ENCODE results near the gene CHMP5.

Gene CHMP5

DNA sequence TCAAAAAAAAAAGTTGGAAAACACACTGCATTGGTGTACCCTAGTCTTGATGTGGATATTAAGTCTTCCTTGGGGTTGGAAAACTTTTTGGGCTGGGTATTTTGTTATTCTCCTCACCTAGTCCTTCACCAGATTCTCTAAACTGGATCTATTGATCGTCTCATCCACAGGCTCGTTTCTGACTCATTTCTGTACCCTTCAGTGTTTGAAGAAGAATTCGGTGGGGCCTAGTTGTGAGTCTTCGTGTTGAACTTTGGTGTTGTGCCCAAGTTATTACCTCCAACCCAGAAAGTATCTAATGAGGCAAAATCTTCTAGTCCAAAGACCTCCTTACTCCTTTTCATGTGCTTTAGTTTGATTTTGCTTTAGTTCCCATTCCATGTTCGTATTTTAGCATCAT lies 27.1 kb downstream of the CHMP5 start:
- DNase-seq (ENCODE audit: low read depth) = no peak
- no peak overlapping the region for H3K4me3 ChIP-seq (ENCODE audit: low read depth, low read length)
- in situ Hi-C loops (cut with HindIII; ENCODE audit: low sequenced_read_pairs) = loop anchor here (25.0 kb wide), 1 partner anchor 170 kb away; the partner anchor contains the start of gene NOL6
- TF ChIP-seq, protein P1, sequence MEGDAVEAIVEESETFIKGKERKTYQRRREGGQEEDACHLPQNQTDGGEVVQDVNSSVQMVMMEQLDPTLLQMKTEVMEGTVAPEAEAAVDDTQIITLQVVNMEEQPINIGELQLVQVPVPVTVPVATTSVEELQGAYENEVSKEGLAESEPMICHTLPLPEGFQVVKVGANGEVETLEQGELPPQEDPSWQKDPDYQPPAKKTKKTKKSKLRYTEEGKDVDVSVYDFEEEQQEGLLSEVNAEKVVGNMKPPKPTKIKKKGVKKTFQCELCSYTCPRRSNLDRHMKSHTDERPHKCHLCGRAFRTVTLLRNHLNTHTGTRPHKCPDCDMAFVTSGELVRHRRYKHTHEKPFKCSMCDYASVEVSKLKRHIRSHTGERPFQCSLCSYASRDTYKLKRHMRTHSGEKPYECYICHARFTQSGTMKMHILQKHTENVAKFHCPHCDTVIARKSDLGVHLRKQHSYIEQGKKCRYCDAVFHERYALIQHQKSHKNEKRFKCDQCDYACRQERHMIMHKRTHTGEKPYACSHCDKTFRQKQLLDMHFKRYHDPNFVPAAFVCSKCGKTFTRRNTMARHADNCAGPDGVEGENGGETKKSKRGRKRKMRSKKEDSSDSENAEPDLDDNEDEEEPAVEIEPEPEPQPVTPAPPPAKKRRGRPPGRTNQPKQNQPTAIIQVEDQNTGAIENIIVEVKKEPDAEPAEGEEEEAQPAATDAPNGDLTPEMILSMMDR (IDR thresholded peaks at IDR 0.05; ENCODE audit: low read depth, low read length, missing control alignments) = no peak

GRCh38 chr9:33293782-33294181 lies 28.9 kb downstream of the CHMP5 start:
- H3K4me3 ChIP-seq (ENCODE audit: low read depth, low read length) = no peak overlapping the region
- TF ChIP-seq, protein P1 (IDR thresholded peaks at IDR 0.05; ENCODE audit: low read depth, low read length, missing control alignments) = no peak
- DNase-seq (ENCODE audit: low read depth) = no peak
- in situ Hi-C loops (cut with HindIII; ENCODE audit: low sequenced_read_pairs) = loop anchor here (25.0 kb wide), 1 partner anchor 169 kb away; the partner anchor contains the start of gene NOL6

- in situ Hi-C loops (cut with HindIII; ENCODE audit: low sequenced_read_pairs) = loop anchor here (25.0 kb wide), 1 partner anchor 167 kb away; the partner anchor contains the start of gene NOL6
- H3K4me3 ChIP-seq (ENCODE audit: low read depth, low read length) = no peak overlapping the region
- TF ChIP-seq, protein P1 (IDR thresholded peaks at IDR 0.05; ENCODE audit: low read depth, low read length, missing control alignments) = no peak
- no peak for DNase-seq (ENCODE audit: low read depth)
Measured at GRCh38 chr9:33294670-33295432, 30.0 kb downstream of the CHMP5 start.

DNA sequence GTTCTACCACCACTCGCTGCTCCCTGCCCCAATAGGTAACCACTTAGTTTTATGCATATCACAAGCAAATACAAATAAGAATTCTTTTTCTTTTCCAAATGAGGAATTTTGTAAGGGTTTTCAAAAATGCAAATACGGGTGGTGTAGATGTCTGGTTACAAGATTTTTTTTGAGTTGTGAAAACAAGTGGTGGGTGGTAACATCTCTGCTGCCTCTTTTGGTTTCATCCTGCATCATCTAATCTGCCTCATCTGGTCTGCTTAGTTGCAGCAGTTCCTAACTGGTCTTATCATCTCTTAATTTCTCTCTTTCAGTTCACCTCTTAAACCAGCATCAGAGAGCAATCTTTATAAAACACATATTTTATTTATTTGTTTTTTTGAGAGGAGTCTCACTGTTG lies 30.7 kb downstream of the CHMP5 start:
- no peak overlapping the region for H3K4me3 ChIP-seq (ENCODE audit: low read depth, low read length)
- in situ Hi-C loops (cut with HindIII; ENCODE audit: low sequenced_read_pairs) = loop anchor here (25.0 kb wide), 1 partner anchor 167 kb away; the partner anchor contains the start of gene NOL6
- TF ChIP-seq, protein P1 (IDR thresholded peaks at IDR 0.05; ENCODE audit: low read depth, low read length, missing control alignments) = no peak
- no peak for DNase-seq (ENCODE audit: low read depth)

- DNase-seq (ENCODE audit: low read depth) = no peak
Measured at GRCh38 chr9:33297432-33297831, 32.6 kb downstream of the CHMP5 start.

GRCh38 chr9:33300546-33300945 lies 35.7 kb downstream of the CHMP5 start:
- DNase-seq (ENCODE audit: low read depth) = no peak
- H3K4me3 ChIP-seq (ENCODE audit: low read depth, low read length) = no peak overlapping the region
- in situ Hi-C loops (cut with HindIII; ENCODE audit: low sequenced_read_pairs) = no loop called here
- TF ChIP-seq, protein P1 (IDR thresholded peaks at IDR 0.05; ENCODE audit: low read depth, low read length, missing control alignments) = no peak

More at GRCh38 chr9:33297432-33297831, 32.6 kb downstream of the CHMP5 start:
- H3K4me3 ChIP-seq (ENCODE audit: low read depth, low read length) = no peak overlapping the region
- TF ChIP-seq, protein P1 (IDR thresholded peaks at IDR 0.05; ENCODE audit: low read depth, low read length, missing control alignments) = no peak
- in situ Hi-C loops (cut with HindIII; ENCODE audit: low sequenced_read_pairs) = loop anchor here (25.0 kb wide), 1 partner anchor 165 kb away; the partner anchor contains the start of gene NOL6

Data from astrocyte of the cerebellum (primary cell).